Measurements from ENCODE around the gene RNF145. TPM values are rescaled to one million over a fixed set of nuclear protein-coding genes. Genes with fewer than 3 reads are reported as not detected.

The RNF145 gene
- total and polyA plus RNA-seq, 2 donors (not counting 1 experiment from before 2014, with no cell fraction given) = 24.5 to 57.2 TPM

GRCh38 chr5:159166416-159166815 lies 42.9 kb downstream of the RNF145 start:
- POLR2A ChIA-PET = no interaction called here
- CTCF ChIA-PET = interaction anchor here (6.6 kb wide), 1 partner anchor 10 kb away, joined by 42 read pairs; no protein-coding TSS in a partner anchor
- no peak for DNase-seq
- no peak overlapping the region for H3K27ac Mint-ChIP-seq
- Histone ChIP-seq H2AFZ (ENCODE audit: insufficient read depth, low read depth, low read length, poor library complexity, severe bottlenecking) (no peak overlapping the region), H3K4me1 (ENCODE audit: control insufficient read depth in 2 of 2, insufficient read depth in 2 of 2, low read length in 2 of 2) (peaks cover 0 to 9% of the 10 kb centered on the region in 2 donors), H4K20me1 (ENCODE audit: control insufficient read depth, insufficient read depth, low read length, poor library complexity, severe bottlenecking) (peaks cover 7% of the 10 kb centered on the region), H3K4me2 (replicated peaks; ENCODE audit: low read depth, low read length, poor library complexity, severe bottlenecking) (no peak overlapping the region), H3K9ac (ENCODE audit: low read length) (no peak overlapping the region), H3K4me3 (ENCODE audit: control extremely low read depth in 1 of 5, extremely low read depth in 1 of 5, insufficient read depth in 1 of 5, low read depth in 2 of 5, low read length in 4 of 5) (no peak overlapping the region), H3K9me3 (ENCODE audit: control extremely low read depth in 1 of 3, control insufficient read depth in 2 of 3, insufficient read depth in 1 of 3, low read length in 2 of 3) (no peaks in the 10 kb centered on the region), H3K36me3 (replicated peaks in 1 of 2; ENCODE audit: control extremely low read depth in 1 of 2, control insufficient read depth in 1 of 2, extremely low read depth in 1 of 2, insufficient read depth in 2 of 2, low read length in 1 of 2) (peaks cover 1 to 24% of the 10 kb centered on the region in 2 experiments), H3K79me2 (ENCODE audit: control insufficient read depth, insufficient read depth, low read length) (peaks cover 11% of the 10 kb centered on the region), H3K27me3 (replicated peaks in 1 of 4; ENCODE audit: control extremely low read depth in 1 of 4, control insufficient read depth in 3 of 4, insufficient read depth in 4 of 4, low read length in 3 of 4) (no peaks in the 10 kb centered on the region), H3K27ac (ENCODE audit: low read length in 2 of 2) (no peak overlapping the region)
- H3K4me3 Mint-ChIP-seq = no peak overlapping the region
- WGBS (ENCODE audit: insufficient coverage) = 100% methylated on average over 1 of the region's 2 CpGs
- H3K4me1 Mint-ChIP-seq = peaks cover 10% of the 10 kb centered on the region
- intact Hi-C loops (cut with micrococcal nuclease) = no loop called here
- no peaks in the 10 kb centered on the region for H3K27me3 Mint-ChIP-seq
- no peak for ATAC-seq (ENCODE audit: low read depth)
- no peak for TF ChIP-seq CTCF (IDR thresholded peaks at IDR 0.05)
- no peak for TF ChIP-seq EZH2 (IDR thresholded peaks at IDR 0.05; ENCODE audit: borderline replicate concordance, insufficient read depth, low read depth, low read length, poor library complexity, severe bottlenecking)
- H3K9me3 Mint-ChIP-seq (ENCODE audit: insufficient read depth) = no peaks in the 10 kb centered on the region

- peaks cover 11 to 51% of the 10 kb centered on the region in 2 experiments for H3K36me3 ChIP-seq (replicated peaks in 1 of 2; ENCODE audit: control extremely low read depth in 1 of 2, control insufficient read depth in 1 of 2, extremely low read depth in 1 of 2, insufficient read depth in 2 of 2, low read length in 1 of 2)
- intact Hi-C loops (cut with micrococcal nuclease) = no loop called here
- no peak overlapping the region for H3K9ac ChIP-seq (ENCODE audit: low read length)
- H3K27me3 ChIP-seq (replicated peaks in 1 of 4; ENCODE audit: control extremely low read depth in 1 of 4, control insufficient read depth in 3 of 4, insufficient read depth in 4 of 4, low read length in 3 of 4) = no peaks in the 10 kb centered on the region
- peak overlapping the region in 1 of 2 donors; percentile 14 for H3K27ac ChIP-seq (ENCODE audit: low read length in 2 of 2)
- DNase-seq (no peak), ATAC-seq (ENCODE audit: low read depth) (no peak)
- no peaks in the 10 kb centered on the region for H3K79me2 ChIP-seq (ENCODE audit: control insufficient read depth, insufficient read depth, low read length)
- CTCF ChIA-PET = interaction anchor here (0.8 to 1.7 kb wide), 2 partner anchors 31 to 153 kb away, joined by 3 to 4 read pairs; no protein-coding TSS in a partner anchor
- 92% methylated on average over 2 of the region's 2 CpGs for WGBS (ENCODE audit: insufficient coverage)
- Mint-ChIP-seq H3K27ac (peak overlapping the region; percentile 7), H3K9me3 (ENCODE audit: insufficient read depth) (no peaks in the 10 kb centered on the region), H3K4me3 (no peak overlapping the region), H3K4me1 (peaks cover 3% of the 10 kb centered on the region), H3K27me3 (no peaks in the 10 kb centered on the region)
- H3K4me3 ChIP-seq (ENCODE audit: control extremely low read depth in 1 of 5, extremely low read depth in 1 of 5, insufficient read depth in 1 of 5, low read depth in 2 of 5, low read length in 4 of 5) = no peak overlapping the region
- TF ChIP-seq EZH2 (IDR thresholded peaks at IDR 0.05; ENCODE audit: borderline replicate concordance, insufficient read depth, low read depth, low read length, poor library complexity, severe bottlenecking) (no peak), CTCF (IDR thresholded peaks at IDR 0.05) (no peak)
- no peak overlapping the region for H2AFZ ChIP-seq (ENCODE audit: insufficient read depth, low read depth, low read length, poor library complexity, severe bottlenecking)
- H4K20me1 ChIP-seq (ENCODE audit: control insufficient read depth, insufficient read depth, low read length, poor library complexity, severe bottlenecking) = peaks cover 7% of the 10 kb centered on the region
- H3K9me3 ChIP-seq (ENCODE audit: control extremely low read depth in 1 of 3, control insufficient read depth in 2 of 3, insufficient read depth in 1 of 3, low read length in 2 of 3) = no peaks in the 10 kb centered on the region
- POLR2A ChIA-PET = no interaction called here
- H3K4me2 ChIP-seq (replicated peaks; ENCODE audit: low read depth, low read length, poor library complexity, severe bottlenecking) = no peak overlapping the region
- no peaks in the 10 kb centered on the region for H3K4me1 ChIP-seq (ENCODE audit: control insufficient read depth in 2 of 2, insufficient read depth in 2 of 2, low read length in 2 of 2)
Measured at GRCh38 chr5:159163701-159164046, 45.7 kb downstream of the RNF145 start.
